ENCODE results near the gene RPS8. TPM values are rescaled to one million over a fixed set of nuclear protein-coding genes. Genes with fewer than 3 reads are reported as not detected.

RPS8 gene
- total RNA-seq, 1 donor from 2014 or later: 2,620 TPM

GRCh38 chr1:44799770-44800584 lies 24.6 kb downstream of the RPS8 start, which contains the start of gene PLK3:
PLK3 (plus strand) TSS chr1:44800377; CDS start chr1:44800464, 87 bp downstream.
- H3K9me3 Mint-ChIP-seq: no peaks in the 10 kb centered on the region
- TF ChIP-seq CTCF (conservative IDR thresholded peaks at IDR 0.05): peak; percentile 90
- H3K27ac Mint-ChIP-seq: peak within 1 kb of the TSS; percentile 99
- no peaks in the 10 kb centered on the region for H3K27me3 Mint-ChIP-seq
- peak; percentile 96 for DNase-seq (ENCODE audit: extremely low spot score, unreplicated experiment)
- H3K4me1 Mint-ChIP-seq (ENCODE audit: unreplicated experiment): peaks cover 15% of the 10 kb centered on the region
- H3K36me3 Mint-ChIP-seq: peaks cover 11% of the 10 kb centered on the region
- H3K4me3 Mint-ChIP-seq: peak within 1 kb of the TSS; percentile 97

- H3K4me3 Mint-ChIP-seq: peak overlapping the region; percentile 91
- H3K27ac Mint-ChIP-seq: peak overlapping the region; percentile 69
- no peak for TF ChIP-seq CTCF (conservative IDR thresholded peaks at IDR 0.05)
- no peaks in the 10 kb centered on the region for H3K9me3 Mint-ChIP-seq
- no peaks in the 10 kb centered on the region for H3K27me3 Mint-ChIP-seq
- H3K4me1 Mint-ChIP-seq (ENCODE audit: unreplicated experiment): peaks cover 15% of the 10 kb centered on the region
- peaks cover 15% of the 10 kb centered on the region for H3K36me3 Mint-ChIP-seq
- DNase-seq (ENCODE audit: extremely low spot score, unreplicated experiment): no peak
Measured at GRCh38 chr1:44801491-44802305, 26.4 kb downstream of the RPS8 start.

- TF ChIP-seq CTCF (conservative IDR thresholded peaks at IDR 0.05): no peak
- H3K9me3 Mint-ChIP-seq: no peaks in the 10 kb centered on the region
- H3K4me3 Mint-ChIP-seq: peak overlapping the region; percentile 91
- H3K36me3 Mint-ChIP-seq: peaks cover 19% of the 10 kb centered on the region
- H3K4me1 Mint-ChIP-seq (ENCODE audit: unreplicated experiment): peaks cover 21% of the 10 kb centered on the region
- peak overlapping the region; percentile 69 for H3K27ac Mint-ChIP-seq
- no peak for DNase-seq (ENCODE audit: extremely low spot score, unreplicated experiment)
- H3K27me3 Mint-ChIP-seq: no peaks in the 10 kb centered on the region
Measured at GRCh38 chr1:44802306-44803061, 27.1 kb downstream of the RPS8 start.

- H3K4me3 Mint-ChIP-seq: peak overlapping the region; percentile 57
- peaks cover 19% of the 10 kb centered on the region for H3K36me3 Mint-ChIP-seq
- peaks cover 26% of the 10 kb centered on the region for H3K4me1 Mint-ChIP-seq (ENCODE audit: unreplicated experiment)
- no peak for TF ChIP-seq CTCF (conservative IDR thresholded peaks at IDR 0.05)
- H3K27ac Mint-ChIP-seq: peak overlapping the region; percentile 43
- no peak for DNase-seq (ENCODE audit: extremely low spot score, unreplicated experiment)
- H3K27me3 Mint-ChIP-seq: no peaks in the 10 kb centered on the region
- H3K9me3 Mint-ChIP-seq: no peaks in the 10 kb centered on the region
Measured at GRCh38 chr1:44803062-44803311, 27.6 kb downstream of the RPS8 start.

GRCh38 chr1:44803312-44804095 lies 28.2 kb downstream of the RPS8 start:
- peak overlapping the region; percentile 43 for H3K27ac Mint-ChIP-seq
- no peak for TF ChIP-seq CTCF (conservative IDR thresholded peaks at IDR 0.05)

More at GRCh38 chr1:44803312-44804095, 28.2 kb downstream of the RPS8 start:
- Mint-ChIP-seq H3K4me1 (ENCODE audit: unreplicated experiment) (peaks cover 24% of the 10 kb centered on the region), H3K4me3 (peak overlapping the region; percentile 57), H3K9me3 (no peaks in the 10 kb centered on the region), H3K36me3 (peaks cover 19% of the 10 kb centered on the region), H3K27me3 (no peaks in the 10 kb centered on the region)
- no peak for DNase-seq (ENCODE audit: extremely low spot score, unreplicated experiment)
